ENCODE measurements around the gene TSPO. TPM values are rescaled to one million over a fixed set of nuclear protein-coding genes. Genes with fewer than 3 reads are reported as not detected.

The TSPO gene
- total and polyA plus RNA-seq, 2 of the 13 experiments (the other 11 are each of a cell fraction or from before 2014, with no cell fraction given) = 0.46 to 1.4 TPM

DNA sequence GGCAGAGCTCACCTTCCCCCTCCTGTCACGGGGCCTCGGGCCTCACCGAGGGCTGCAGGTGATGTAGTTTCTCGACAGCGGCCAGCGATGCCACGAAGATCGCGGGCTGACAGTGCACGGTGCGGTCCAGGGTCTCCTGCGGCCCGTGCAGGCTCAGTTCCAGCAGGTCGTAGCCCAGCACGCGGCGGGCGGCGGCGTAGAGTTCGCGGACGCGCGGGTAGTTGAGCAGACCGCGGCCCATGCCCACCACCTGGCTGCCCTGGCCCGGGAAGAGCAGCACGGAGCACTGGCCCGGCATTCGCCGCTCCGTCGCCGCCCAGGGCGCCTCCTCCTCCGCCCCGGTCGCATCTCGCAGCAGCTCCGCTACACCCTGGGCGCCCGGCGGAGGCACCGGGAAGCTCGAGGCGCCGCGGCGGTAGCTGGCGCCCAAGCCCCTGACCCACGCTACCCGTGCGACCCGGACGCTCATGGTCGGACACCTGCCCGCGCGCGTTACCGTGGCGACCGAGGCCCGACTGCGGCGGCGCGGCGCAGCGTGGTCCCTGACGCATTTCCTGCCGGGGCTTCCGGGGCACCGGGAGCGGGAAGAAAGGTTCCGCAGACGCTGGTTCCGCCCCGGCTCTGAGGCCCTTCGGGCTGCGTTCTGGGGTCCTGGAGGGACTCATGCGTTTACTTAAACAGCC is 8.3 kb upstream of the TSPO start, which contains the start of gene MCAT (continued):
- peak; percentile 18; the same call in 1 of the 2 replicates for TF ChIP-seq JUND (CRISPR knock-in tag; IDR thresholded peaks at IDR 0.05)
- TF ChIP-seq RBFOX2 (IDR thresholded peaks at IDR 0.05; ENCODE audit: low read depth, low read length) = peak; percentile 92
- TF ChIP-seq ZNF235 (CRISPR knock-in tag; IDR thresholded peaks at IDR 0.05; ENCODE audit: borderline replicate concordance) = peak; percentile 85
- peak; percentile 43; the same call in 1 of the 2 replicates for TF ChIP-seq ZNF782 (CRISPR knock-in tag; IDR thresholded peaks at IDR 0.05; ENCODE audit: borderline replicate concordance)
- no peak for TF ChIP-seq CSRNP1 (CRISPR knock-in tag; IDR thresholded peaks at IDR 0.05)
- TF ChIP-seq, protein P1, sequence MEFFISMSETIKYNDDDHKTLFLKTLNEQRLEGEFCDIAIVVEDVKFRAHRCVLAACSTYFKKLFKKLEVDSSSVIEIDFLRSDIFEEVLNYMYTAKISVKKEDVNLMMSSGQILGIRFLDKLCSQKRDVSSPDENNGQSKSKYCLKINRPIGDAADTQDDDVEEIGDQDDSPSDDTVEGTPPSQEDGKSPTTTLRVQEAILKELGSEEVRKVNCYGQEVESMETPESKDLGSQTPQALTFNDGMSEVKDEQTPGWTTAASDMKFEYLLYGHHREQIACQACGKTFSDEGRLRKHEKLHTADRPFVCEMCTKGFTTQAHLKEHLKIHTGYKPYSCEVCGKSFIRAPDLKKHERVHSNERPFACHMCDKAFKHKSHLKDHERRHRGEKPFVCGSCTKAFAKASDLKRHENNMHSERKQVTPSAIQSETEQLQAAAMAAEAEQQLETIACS (CRISPR knock-in tag; IDR thresholded peaks at IDR 0.05) = no peak
- TF ChIP-seq KDM4B (CRISPR knock-in tag; IDR thresholded peaks at IDR 0.05) = peak; percentile 86; the same call in 1 of the 2 replicates
- peak; percentile 22 for TF ChIP-seq ZNF883 (CRISPR knock-in tag; IDR thresholded peaks at IDR 0.05; ENCODE audit: not compliant biosample characterization)
- no peak for TF ChIP-seq PHF5A (CRISPR knock-in tag; IDR thresholded peaks at IDR 0.05; ENCODE audit: low read depth, unreplicated experiment)
- no peak for TF ChIP-seq MATR3 (CRISPR knock-in tag; IDR thresholded peaks at IDR 0.05)
- TF ChIP-seq ZNF446 (CRISPR knock-in tag; IDR thresholded peaks at IDR 0.05) = peak; percentile 82
- no peak for TF ChIP-seq ZNF510 (CRISPR knock-in tag; IDR thresholded peaks at IDR 0.05; ENCODE audit: low read depth)
- TF ChIP-seq SAP130 (CRISPR knock-in tag; IDR thresholded peaks at IDR 0.05; ENCODE audit: low read depth) = peak; percentile 94
- TF ChIP-seq, protein P2, sequence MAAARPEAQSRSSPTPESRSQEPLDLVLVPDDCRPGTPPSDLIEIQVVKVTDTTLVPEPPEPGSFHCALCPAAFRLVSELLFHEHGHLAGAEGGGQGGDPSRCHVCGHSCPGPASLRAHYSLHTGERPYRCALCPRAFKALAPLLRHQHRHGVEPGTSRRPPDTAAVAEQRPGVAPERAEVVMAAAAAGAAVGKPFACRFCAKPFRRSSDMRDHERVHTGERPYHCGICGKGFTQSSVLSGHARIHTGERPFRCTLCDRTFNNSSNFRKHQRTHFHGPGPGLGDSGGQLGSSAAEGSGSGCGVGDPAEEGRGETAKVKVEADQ (CRISPR knock-in tag; IDR thresholded peaks at IDR 0.05; ENCODE audit: borderline replicate concordance) = no peak
- TF ChIP-seq TSC22D2 (CRISPR knock-in tag; IDR thresholded peaks at IDR 0.05; ENCODE audit: borderline replicate concordance) = peak; percentile 81; the same call in 1 of the 2 replicates
- peak; percentile 26 for TF ChIP-seq ZNF781 (CRISPR knock-in tag; IDR thresholded peaks at IDR 0.05; ENCODE audit: borderline replicate concordance, not compliant biosample characterization)
- TF ChIP-seq MEIS1 (CRISPR knock-in tag; IDR thresholded peaks at IDR 0.05; ENCODE audit: borderline replicate concordance) = peak; percentile 27; the same call in 1 of the 2 replicates
- TF ChIP-seq, protein P3, sequence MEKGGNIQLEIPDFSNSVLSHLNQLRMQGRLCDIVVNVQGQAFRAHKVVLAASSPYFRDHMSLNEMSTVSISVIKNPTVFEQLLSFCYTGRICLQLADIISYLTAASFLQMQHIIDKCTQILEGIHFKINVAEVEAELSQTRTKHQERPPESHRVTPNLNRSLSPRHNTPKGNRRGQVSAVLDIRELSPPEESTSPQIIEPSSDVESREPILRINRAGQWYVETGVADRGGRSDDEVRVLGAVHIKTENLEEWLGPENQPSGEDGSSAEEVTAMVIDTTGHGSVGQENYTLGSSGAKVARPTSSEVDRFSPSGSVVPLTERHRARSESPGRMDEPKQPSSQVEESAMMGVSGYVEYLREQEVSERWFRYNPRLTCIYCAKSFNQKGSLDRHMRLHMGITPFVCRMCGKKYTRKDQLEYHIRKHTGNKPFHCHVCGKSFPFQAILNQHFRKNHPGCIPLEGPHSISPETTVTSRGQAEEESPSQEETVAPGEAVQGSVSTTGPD (CRISPR knock-in tag; IDR thresholded peaks at IDR 0.05) = no peak
- no peak for TF ChIP-seq NBN (conservative IDR thresholded peaks at IDR 0.05)
- TF ChIP-seq ZNF101 (CRISPR knock-in tag; IDR thresholded peaks at IDR 0.05; ENCODE audit: borderline replicate concordance, low read depth) = no peak
- TF ChIP-seq, protein P4, sequence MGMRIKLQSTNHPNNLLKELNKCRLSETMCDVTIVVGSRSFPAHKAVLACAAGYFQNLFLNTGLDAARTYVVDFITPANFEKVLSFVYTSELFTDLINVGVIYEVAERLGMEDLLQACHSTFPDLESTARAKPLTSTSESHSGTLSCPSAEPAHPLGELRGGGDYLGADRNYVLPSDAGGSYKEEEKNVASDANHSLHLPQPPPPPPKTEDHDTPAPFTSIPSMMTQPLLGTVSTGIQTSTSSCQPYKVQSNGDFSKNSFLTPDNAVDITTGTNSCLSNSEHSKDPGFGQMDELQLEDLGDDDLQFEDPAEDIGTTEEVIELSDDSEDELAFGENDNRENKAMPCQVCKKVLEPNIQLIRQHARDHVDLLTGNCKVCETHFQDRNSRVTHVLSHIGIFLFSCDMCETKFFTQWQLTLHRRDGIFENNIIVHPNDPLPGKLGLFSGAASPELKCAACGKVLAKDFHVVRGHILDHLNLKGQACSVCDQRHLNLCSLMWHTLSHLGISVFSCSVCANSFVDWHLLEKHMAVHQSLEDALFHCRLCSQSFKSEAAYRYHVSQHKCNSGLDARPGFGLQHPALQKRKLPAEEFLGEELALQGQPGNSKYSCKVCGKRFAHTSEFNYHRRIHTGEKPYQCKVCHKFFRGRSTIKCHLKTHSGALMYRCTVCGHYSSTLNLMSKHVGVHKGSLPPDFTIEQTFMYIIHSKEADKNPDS (CRISPR knock-in tag; IDR thresholded peaks at IDR 0.05) = no peak
- TF ChIP-seq ZNF891 (CRISPR knock-in tag; IDR thresholded peaks at IDR 0.05) = peak; percentile 66
- no peak for TF ChIP-seq DR1 (CRISPR knock-in tag; IDR thresholded peaks at IDR 0.05)

Measured in HepG2 (cell line).